Activated CD8-positive, alpha-beta memory T cell treated with anti-CD3 and anti-CD28 coated beads, Interleukin-2, amount 50 U/mL, for 48 hours (primary cell): Measurements from ENCODE around the gene SLC16A12.
"Not testable (repeated sequence)": the region's sequence is repeated elsewhere in the genome, so short reads cannot be mapped to it uniquely, and the experiment has no call there.

ENCODE experiments used
- DNase-seq: peaks from one replicate; pipeline ENCODE4 v3.0.0-alpha.2; 2020

Gene SLC16A12

DNA sequence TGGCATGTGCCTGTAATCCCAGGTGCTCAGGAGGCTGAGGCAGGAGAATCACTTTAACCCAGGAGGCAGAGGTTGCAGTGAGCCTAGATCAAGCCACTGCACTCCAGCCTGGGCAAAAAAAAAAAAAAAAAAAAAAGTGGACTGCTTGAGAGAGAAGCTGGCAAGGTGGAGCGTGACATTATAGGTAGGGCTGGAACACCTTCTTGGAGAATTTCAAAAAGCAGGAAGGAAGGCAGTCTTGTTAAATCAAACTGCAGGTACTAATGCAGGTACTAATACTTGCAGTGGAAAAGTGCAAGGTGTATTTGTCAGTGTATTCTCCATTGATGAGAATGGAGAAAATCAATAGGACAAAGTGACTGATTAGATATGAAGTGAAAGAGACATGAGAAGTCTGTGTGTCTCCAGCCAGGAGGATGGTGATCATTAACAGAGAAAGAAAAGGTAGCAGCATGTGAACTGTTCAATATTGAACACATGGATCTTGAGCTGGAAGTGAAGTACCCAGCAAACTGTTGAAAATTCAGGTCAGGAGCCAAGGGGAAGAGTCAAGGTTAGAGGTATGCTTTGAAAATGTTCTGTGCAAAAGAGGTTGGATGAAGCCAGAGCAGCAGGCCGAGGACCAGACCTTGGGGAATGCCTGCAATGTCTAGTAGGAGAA lies 12.6 kb upstream of the SLC16A12 start:
- no peak for DNase-seq

DNA sequence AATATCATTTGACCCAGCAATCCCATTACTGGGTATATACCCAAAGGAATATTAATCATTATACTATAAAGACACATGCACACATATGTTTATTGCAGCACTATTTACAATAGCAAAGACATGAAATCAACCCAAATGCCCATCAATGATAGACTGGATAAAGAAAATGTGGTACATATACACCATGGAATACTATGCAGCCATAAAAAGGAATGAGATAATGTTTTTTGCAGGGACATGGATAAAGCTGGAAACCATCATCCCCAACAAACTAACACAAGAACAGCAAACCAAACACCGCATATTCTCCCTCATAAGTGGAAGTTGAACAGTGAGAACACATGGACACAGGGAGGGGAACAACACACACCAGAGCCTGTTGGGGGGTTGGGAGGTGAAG lies 11.3 kb upstream of the SLC16A12 start:
- not testable (repeated sequence) for DNase-seq

DNA sequence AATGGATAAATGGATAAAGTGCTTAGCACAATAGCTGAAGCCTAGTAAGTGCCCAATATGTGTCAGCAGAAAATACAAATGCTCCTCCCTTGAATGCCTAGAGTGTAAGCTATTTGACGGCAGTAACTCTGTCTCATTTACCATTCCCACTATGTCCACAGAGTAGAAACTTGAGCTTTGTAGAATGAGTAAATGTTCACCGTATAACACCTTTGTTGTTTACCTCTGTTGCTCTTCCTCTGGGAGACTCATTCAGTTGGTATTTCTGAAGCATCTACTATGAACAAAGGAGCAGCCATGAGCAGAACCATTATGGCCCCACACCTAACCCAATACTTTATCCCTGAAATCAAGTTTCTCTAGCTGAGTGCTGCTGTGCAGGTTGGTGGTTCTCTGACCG lies 8.4 kb upstream of the SLC16A12 start:
- no peak for DNase-seq

DNA sequence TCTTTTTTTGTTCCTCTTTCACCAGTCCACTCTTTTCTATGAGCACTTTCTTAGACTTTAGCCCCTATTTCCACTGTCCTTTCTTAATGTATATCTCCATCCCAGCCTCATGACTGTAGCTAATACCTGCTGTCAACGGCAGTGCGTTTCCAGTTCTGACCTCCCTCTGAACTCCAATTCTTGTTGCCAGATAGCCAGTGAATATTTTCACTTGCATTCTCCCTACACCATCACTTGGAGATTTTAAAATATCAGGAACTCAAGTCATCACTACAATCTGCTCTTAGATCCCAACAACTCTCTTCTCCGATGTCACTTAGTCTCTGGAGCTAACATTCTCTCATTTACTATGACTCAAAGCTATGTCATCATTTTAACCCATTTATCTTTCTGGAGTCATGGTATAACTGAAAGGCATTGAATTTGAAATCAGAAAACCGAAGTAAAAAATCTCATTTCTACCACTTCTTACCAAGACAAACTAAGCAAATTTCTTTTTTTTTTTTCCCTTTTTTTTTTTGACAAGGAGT lies 5.1 kb upstream of the SLC16A12 start:
- DNase-seq: no peak

DNA sequence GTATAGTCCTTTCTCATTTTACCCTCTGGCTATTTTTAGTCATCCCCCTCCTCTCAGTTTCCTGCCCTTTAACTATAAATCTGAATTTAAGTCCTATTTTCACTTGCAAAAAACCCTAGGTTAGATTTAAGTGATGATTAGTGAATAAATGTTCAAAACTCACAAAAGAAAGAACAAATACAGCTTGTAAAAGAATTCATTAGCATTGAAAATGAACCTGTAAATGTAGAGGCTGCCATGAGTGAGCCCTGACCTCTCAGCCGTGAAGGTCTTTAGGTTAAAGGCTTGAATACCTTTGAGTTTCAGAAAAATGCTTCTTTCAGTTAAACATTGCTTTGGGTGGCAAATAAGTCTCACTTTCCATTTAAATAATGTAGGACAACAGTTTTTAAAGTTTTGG lies 2.0 kb upstream of the SLC16A12 start:
- no peak for DNase-seq

DNA sequence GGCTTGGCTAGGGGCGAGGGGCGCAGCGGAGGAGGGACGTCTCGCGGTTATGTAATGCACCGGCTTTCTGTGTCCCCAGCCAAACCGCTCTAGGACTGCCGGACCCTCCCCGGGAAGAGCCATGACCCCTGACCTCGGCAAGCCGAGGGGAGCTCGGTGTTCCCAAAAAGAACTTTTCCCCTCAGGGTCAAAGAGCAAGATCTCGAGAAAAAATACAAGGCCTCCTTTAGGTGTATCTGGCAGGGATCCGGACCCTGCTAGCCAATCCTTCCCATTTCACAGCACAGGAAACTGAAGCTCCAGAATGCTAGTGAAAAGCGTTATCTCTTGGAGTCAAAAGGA lies 590 bp upstream of the SLC16A12 start:
- no peak for DNase-seq

DNA sequence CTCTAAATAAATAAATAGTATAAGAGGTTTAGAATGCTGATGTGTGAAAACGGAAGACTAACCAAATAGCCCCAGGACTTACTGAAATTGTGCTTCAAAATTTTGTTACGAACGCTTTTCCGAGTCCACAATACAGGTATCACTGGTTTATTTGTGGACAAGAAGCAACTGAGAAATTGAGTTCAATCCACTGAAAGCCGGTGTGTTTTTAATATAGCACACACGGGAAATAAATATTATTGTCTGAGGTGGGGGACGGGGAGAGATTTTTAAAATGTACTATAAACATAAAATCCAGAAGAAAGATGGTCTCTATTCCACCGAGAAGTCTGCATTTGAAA lies 598 bp downstream of the SLC16A12 start:
- DNase-seq: no peak

DNA sequence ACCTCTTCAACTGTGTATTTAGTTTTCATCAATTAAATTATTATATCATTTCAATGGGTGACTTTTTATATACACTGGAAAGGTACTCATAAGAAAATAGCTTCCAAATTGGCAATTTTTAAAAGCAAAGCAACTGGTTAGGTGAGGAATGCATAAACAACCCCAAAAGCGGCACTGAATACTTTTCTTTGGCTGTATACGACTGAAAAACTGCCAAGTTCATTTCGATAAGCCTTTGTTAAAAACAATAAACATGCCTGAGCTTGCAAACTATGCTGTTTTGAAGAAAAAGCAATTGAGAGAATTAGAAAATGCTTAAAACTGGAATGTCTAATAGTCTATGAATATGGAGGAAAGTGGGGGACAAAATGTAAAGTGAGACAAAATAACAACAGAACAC lies 2.9 kb downstream of the SLC16A12 start:
- DNase-seq: no peak

DNA sequence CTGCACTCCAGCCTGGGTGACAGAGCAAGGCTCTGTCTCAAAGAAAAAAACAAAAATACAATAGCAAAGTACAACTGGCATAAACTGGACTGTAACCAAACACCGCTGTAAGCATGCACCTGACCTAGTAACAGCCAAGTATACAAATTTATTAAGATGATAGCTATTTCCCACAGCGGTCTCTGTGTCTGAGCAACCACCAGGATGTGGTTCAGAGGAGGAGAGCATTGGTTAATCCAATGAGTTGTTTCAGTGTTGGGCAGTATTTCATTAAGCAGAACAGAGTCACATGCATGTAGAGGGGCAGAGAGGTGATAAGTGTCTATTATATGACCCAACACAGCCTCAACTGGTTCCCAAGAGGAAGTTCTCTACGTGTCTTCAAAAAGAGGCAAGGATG lies 4.0 kb downstream of the SLC16A12 start:
- DNase-seq: no peak

DNA sequence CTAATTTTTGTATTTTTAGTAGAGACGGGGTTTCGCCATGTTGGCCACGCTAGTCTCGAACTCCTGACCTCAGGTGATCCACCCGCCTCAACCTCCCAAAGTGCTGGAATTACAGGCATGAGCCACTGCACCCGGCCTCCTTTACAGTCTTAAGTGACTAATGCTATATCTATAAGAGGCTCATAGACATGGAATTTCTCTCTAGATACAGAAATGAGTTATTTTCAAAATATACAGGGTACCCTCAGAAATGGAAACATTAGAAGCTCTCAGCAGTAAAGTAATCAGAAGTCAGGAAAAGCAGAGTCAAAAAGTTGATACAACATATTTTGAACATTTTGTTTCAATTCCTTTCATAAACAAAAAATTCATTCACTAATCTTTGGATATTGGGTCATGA lies 5.7 kb downstream of the SLC16A12 start:
- not testable (repeated sequence) for DNase-seq

DNA sequence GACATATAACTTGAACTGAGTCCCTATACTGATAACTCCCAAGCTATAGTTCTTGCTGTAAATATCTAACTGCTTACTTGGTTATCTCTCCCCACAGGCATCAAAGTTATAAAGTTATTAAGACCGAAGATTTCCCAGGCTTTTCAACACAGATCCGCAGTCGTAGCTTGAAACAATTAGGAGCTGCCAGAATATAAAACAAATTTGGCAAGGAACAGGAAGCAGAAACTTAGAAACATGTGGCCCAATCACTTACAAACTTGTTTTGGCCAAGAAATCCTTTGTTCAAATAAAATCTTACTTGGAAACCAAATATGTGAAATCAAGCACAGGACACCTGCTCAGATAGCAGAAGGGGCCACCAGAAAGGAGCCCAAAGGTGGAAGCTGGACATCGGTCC lies 9.0 kb downstream of the SLC16A12 start:
- no peak for DNase-seq

DNA sequence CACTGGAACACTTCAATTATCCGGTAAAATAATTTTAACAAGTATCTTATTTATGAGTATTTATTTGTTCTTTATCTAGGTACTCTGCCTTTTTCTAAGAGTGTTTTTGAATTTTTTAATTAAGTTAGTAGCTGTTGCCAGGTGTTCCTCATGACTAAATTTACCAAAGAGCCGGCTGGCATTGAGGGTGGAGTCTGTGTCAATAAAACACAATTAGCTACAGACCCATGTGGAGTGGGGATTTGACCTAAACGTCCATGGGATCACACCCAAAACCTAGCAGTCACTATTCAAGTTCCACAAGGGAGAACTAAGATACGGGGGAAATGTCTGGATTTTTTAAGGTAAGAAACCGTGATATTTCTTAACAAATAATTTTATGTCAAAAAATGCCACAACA lies 9.8 kb downstream of the SLC16A12 start:
- no peak for DNase-seq

DNA sequence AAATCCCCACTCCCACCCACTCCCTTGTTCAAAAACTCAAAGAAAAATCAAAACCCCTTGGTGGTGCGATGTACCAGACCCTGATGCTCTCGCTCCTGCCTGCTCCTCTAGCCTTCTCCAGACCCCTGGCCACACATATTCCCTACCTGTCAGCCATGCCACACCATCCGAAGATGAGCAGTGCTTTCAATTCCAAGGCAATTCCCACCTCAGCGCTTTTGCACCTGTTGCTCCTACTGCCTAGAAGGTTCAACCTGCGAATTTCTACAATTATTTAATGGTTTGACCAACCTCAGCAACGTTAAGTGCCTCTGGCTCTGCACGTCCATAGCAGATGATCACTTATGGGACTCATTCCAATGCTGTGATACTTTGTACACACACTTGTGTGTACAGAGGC lies 11.1 kb downstream of the SLC16A12 start:
- no peak for DNase-seq

DNA sequence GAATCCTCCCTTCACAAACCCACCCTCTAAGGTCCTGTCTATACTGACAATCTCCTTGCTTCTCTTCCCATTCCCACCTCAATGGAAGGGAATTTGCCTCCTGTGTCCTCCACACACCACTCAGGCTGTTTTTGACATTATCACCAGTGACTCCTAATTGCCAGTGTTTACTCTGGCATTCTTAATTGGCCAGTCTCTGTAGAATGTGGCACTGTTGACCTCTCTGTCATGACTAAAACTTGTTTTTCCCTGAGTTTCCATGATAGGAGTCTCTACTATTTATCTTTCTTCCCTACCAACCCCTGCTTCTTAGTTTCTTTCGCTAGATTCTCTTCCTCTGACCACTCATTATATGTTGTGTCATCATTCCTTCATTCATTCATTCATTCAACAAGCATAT lies 12.1 kb downstream of the SLC16A12 start:
- no peak for DNase-seq

DNA sequence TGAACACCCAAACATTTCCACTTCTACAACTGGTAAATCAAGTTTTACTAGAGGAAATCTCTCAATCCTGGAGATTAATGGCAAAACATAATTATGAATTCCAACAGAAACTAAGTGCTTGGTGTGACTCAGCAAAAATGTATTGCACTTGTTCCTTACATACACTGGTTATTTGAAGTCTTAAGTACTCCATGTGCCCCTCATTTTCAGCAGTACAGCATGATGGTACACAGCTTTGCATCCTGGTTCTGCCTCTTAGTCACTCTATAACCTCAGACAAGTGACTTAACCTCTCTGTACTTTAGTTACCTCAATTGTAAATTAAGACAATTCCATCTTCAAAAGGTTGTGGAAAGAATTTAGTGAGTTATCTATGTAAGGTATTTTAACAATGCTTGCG lies 12.9 kb downstream of the SLC16A12 start:
- DNase-seq: no peak

DNA sequence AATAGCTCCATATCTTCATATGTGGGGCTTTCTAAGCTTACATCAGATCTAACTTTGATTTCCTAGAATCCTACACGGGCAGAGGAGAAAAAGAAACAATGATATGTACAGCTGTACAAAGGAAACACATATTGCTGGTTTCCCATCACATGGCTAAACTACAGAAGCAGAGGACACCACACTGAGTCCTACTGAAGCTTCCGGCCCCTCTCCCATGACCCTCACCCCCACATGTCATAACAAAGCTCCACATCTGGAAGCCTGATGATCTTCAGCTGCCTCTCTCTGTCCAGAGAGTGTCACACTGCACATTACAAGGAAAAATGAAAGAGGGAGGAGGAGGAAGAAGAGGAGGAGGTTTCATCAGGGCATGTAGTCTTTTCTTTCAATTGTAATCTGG lies 14.0 kb downstream of the SLC16A12 start:
- no peak for DNase-seq

DNA sequence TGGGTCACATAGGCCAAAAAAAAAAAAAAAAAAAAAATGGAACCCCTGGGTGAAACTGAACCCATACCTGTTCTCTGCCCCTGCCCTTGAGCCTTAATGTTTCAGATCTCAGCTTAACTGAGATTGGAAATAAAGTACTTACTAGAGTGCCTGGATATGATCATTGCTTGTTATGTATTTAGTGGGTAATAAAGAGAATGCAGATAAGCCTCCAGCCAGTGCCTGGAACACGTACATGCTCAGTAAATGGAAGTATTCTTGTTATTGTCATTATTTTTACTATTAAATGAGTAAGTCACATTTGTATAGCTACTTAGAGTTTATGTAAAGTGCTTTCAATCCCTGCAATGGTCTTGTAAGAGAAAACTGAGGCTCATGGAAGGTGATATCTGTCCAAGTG lies 14.7 kb downstream of the SLC16A12 start:
- DNase-seq: no peak

DNA sequence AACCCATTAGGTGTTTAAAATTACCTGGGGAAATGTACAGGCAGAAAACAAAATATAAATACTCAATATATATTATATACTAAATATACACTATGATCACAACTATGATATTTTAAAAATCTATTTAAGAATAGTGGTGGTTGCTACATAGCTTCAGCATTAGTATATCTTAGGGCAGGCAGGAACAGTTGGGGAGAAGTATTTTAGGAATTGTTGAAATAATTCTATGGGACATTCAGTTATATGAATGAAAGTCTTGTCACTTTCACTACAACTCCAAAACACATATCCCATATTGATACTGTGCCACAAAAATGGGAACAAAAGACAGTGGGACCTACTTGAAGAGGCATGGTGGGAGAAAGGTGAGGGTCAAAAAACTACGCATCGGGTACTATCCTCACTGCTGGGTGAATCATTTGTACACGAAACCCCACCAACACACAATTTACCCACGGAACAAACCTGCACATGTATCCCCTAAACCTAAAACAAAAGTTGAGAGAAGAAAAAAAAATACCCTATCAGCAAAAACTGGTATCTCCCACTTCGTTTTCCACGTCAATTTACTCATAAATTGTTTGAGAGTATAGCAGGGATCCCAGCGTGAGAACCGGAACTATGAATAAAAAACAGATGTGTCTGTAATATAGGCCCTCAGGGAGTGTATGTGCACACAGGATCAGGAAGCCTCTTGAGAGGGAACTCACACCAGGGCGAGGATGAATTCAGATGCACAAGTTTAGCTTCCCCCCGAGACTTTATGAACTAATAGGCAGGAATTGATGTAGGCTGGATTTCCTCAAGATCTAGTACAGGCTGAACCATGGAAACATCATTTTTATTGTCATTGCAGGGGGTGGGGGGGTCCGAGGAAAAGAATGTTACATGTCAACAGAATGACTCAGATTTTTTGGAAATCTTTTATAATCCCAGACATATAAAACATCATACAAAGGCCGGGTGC lies 16.2 kb downstream of the SLC16A12 start:
- DNase-seq: no peak

DNA sequence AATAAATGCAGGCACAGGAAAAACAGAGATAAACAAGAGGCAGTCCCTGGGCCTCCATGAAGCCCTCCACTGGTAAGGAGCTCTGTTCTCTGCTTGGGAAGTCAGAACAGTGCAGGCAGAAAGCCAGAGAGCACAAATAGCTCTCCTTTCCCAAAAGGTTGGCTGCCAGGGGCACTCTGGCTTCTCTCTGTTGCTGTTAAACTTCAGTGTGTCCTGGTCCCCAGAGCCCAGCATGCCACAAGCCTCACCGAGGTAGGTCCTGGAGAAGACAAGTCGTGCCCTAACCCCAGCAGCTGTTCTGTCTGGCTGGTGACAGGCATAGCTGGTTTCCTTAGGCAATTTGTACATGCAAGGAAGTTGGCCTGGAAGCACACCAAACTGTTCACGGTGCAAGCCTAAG lies 17.3 kb downstream of the SLC16A12 start:
- DNase-seq: no peak

DNA sequence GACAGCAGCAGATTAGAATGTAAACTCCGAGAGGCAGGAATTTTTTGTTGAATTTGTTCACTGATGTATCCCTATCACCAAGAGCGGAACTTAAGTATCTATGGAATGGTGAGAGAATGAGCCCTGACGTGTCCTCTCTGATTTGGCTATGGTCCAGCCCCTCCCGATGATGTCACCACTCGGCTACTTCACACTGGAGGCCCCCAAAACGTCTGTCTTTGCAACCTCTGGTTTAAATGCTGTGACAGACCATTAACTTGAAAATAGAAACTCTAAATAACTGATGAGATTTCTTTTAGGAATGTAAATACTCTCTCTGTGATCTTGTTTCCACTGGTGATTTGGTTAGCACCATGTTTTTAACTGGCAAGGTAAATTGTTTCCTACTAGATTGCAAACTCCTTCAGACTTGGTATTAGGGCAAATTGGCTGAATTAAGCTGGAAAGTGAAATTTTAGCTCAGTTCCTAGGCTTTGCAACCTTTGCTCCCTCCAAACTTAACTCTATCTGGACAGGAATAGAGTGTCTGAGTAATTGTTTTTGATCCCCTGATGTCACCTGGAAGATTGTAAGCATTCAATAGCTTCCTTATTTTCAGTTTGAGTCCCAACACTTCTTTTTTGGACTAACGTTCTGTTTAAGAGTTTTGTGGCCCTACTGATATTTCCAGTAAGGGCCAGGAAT lies 19.1 kb downstream of the SLC16A12 start:
- no peak for DNase-seq

DNA sequence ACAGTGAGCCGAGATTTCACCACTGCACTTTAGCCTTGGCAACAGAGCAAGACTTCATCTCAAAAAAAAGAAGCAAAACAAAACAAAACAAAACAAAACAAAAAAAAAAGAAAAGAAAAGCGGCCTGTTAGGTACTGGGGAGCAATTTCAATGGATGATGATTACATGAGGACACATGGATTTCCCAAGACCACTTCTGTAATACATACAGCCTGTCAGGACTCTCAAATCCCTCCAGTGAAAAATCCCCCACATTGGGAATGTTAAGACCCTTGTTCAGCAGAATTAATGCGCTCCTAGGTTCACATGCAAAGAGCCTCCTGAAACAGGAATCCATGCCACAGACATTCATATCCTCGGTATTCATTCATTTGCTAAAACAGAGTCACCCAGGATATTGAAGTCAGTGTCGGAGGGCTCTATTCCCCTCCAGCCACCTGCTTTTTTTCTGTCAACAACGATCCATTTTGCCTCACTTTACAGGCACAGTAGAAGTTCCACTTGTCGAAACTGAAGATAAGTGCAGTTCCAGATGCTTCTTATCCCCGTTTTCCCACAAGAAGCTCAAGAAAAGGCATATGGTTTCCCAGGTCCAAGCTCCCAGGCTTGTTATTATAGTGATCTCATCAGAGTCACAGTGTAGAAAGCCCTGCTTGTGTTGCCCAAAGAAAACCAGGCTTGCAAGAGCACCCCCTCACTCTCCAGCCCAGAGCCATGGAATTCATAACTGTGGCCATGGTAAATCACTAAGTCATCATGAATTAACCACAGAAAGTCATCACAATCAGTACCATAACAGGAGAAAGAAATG lies 20.2 kb downstream of the SLC16A12 start:
- DNase-seq: no peak

DNA sequence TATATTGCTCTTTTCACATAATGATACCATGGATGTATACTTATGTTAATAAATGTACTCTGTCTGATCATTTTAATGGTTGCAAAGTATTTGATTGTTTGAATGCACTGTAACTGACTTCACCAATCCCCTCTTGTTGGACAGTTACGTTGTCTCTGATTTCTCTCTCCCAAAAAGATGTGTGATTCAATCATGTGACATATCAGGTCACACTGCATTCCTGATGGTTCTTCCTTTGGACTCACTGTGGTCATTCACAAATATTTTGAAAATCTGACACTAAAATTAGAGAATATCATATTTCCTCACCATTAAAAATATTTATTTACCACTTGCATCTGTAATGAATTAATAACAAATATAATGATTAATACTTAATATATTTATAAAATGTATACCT lies 22.2 kb downstream of the SLC16A12 start:
- no peak for DNase-seq
